Sigmoid colon (tissue), 7 donors: ENCODE results near the gene SLFN12L. TPM values are rescaled to one million over a fixed set of nuclear protein-coding genes. Genes with fewer than 3 reads are reported as not detected.
A peak's percentile ranks its signal among the peaks of the same experiment; 100 is the strongest.
"Not testable (repeated sequence)": the region's sequence is repeated elsewhere in the genome, so short reads cannot be mapped to it uniquely, and the experiment has no call there.

ENCODE experiments used
- DNase-seq: peaks from one replicate; pipeline ENCODE4 v3.0.0-alpha.2; 2019
- H3K27ac ChIP-seq, 4 donors: fragments of 200-600 bp; sonication (generic); one replicate each; pipeline ENCODE4 v1.5.1; 2016 to 2019; ENCODE audit warnings: mild to moderate bottlenecking in 1 of 4
- H3K27me3 ChIP-seq, 3 donors: fragments of 200-600 bp; sonication (generic); one replicate each; pipeline ENCODE4 v1.5.1; 2019; ENCODE audit warnings: mild to moderate bottlenecking in 1 of 3
- H3K36me3 ChIP-seq, 4 donors: fragments of 200-600 bp; sonication (generic); one replicate each; pipeline ENCODE4 v1.5.1; 2016 to 2019
- H3K4me1 ChIP-seq, 4 donors: fragments of 200-600 bp; sonication (generic); one replicate each; pipeline ENCODE4 v1.5.1; 2017 to 2019
- H3K4me3 ChIP-seq, 4 donors: fragments of 200-600 bp; sonication (generic); one replicate each; pipeline ENCODE4 v1.5.1; 2017 to 2019; ENCODE audit warnings: mild to moderate bottlenecking in 2 of 4, moderate library complexity in 1 of 4
- H3K9me3 ChIP-seq, 4 donors: fragments of 200-600 bp in 3 of 4; sonication (generic) in 3 of 4; one replicate each; pipeline versions ENCODE4 v1.5.1 to v1.6.1; 2013 to 2019
- CTCF ChIP-seq, 4 experiments: fragments of 450-650 bp in 3 of 4; fragments of 200-600 bp in 1 of 4; IDR thresholded peaks; one replicate each; pipeline ENCODE4 v1.5.1; 2016 to 2019; ENCODE audit warnings: antibody characterized with exemption in 4 of 4, mild to moderate bottlenecking in 3 of 4, moderate library complexity in 2 of 4
- EP300 ChIP-seq, 4 donors: sonication (generic); formaldehyde crosslinking; IDR thresholded peaks; one replicate each; pipeline ENCODE4 v1.6.1; 2017; ENCODE audit warnings: antibody characterized with exemption in 4 of 4
- POLR2A ChIP-seq, 2 donors: fragments of 450-650 bp; IDR thresholded peaks; one replicate each; pipeline ENCODE4 v1.6.1; 2016; ENCODE audit warnings: antibody characterized with exemption in 2 of 2, mild to moderate bottlenecking in 2 of 2, moderate library complexity in 2 of 2
- POLR2AphosphoS5 ChIP-seq, 4 donors: sonication (generic); formaldehyde crosslinking; IDR thresholded peaks; one replicate each; pipeline ENCODE4 v1.6.1; 2017; ENCODE audit warnings: antibody characterized with exemption in 4 of 4
- WGBS, 2 donors: extraction: QIAGEN DNeasy Blood & Tissue Kit; methylation state at CpG; one replicate each; pipeline ENCODE4 v1.1.7; 2013; 5-methylcytosine and 5-hydroxymethylcytosine counted together
- intact Hi-C: fragments of 100-400 bp; cut with DNase I; formaldehyde crosslinking; loops from one replicate; pipeline ENCODE4 v1.15.1; 2023
- polyA plus RNA-seq, 3 donors: library from polyadenylated mRNA; stranded (reverse); fragments of 200-250 nt; gene quantifications; one replicate each; pipeline ENCODE4 v1.2.3, GENCODE V29; 2013
- total RNA-seq, 4 donors: library from RNA; depleted of rRNA; stranded (reverse); fragments of >200 nt; gene quantifications; one replicate each; pipeline ENCODE4 v1.1.0, GENCODE V29; 2016
- donor health status: healthy with polysubstance abuse.
- donor health status: Bipolar disorder and iron deficiency.
- donor health status: healthy.

SLFN12L gene
- total and polyA plus RNA-seq, 7 donors, result 0.27 to 1.9 (median 0.71) TPM; not detected in 2

- Histone ChIP-seq H3K27ac (peak overlapping the region; percentile 57 to 62 (median 61)), H3K36me3 (no peaks in the 10 kb centered on the region), H3K4me1 (peaks cover 0 to 22% (median 0%) of the 10 kb centered on the region in 4 donors), H3K9me3 (no peaks in the 10 kb centered on the region), H3K4me3 (peak overlapping the region in 2 of 4 donors; percentile 37 to 38), H3K27me3 (no peaks in the 10 kb centered on the region)
- DNase-seq, result no peak
- intact Hi-C loops, result no loop called here
- TF ChIP-seq EP300 (IDR thresholded peaks at IDR 0.05), result no peak
- TF ChIP-seq CTCF (IDR thresholded peaks at IDR 0.05), result no peak
- no peak for TF ChIP-seq POLR2AphosphoS5 (IDR thresholded peaks at IDR 0.05)
- TF ChIP-seq POLR2A (IDR thresholded peaks at IDR 0.05), result no peak
- WGBS, 2 donors, result 4 to 13% methylated on average over 1 of the region's 1 CpG
Observed at GRCh38 chr17:35541434-35541833, 4.0 kb upstream of the SLFN12L start.

DNA sequence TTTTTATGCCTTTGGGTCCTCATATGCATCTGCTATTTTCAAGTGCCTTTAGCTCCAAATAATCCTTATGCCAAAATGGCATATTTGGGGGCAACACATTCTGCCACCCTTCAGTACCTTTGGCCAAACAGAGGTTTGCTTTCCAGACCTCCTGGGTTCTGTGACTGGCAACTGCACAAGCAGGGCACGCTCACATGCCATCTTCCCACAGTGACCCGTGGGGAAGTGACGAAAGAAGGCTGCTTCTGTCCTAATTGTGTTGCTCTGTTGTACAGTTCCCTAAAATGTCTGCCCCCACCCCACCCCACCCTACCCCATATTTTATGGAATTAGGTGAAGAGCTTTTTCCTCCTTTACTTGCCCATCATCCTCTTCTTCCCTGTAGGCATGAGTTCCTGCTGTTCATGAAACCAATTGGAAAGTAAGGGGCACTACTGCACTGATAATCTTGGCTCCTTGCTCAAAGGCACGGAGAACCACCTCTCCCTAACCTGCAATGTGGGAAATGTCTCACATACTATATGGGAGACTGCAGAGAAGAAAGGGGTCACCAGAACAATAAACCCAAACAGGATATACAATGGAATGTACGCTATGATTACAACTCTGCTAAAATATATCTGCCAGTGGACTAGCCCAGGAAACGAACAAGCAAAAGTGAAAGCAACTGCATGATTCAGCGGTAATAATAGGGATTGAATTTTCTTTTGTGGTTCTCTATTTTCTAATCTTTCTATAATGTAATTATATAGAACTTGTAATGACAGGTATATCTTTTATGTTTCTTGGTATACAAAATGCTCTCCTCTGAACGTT, 3.3 kb upstream of the SLFN12L start:
- Histone ChIP-seq H3K9me3 (no peaks in the 10 kb centered on the region), H3K27ac (peak overlapping the region; percentile 57 to 62 (median 61)), H3K4me3 (peak overlapping the region; percentile 19 to 38 (median 34)), H3K4me1 (peaks cover 0 to 22% (median 0%) of the 10 kb centered on the region in 4 donors), H3K36me3 (no peaks in the 10 kb centered on the region), H3K27me3 (no peaks in the 10 kb centered on the region)
- DNase-seq, result peak; percentile 69
- TF ChIP-seq CTCF (IDR thresholded peaks at IDR 0.05), result no peak
- no peak for TF ChIP-seq POLR2AphosphoS5 (IDR thresholded peaks at IDR 0.05)
- no peak for TF ChIP-seq EP300 (IDR thresholded peaks at IDR 0.05)
- no peak for TF ChIP-seq POLR2A (IDR thresholded peaks at IDR 0.05)
- WGBS, 2 donors, result 23 to 30% methylated on average over 8 of the region's 8 CpGs
- intact Hi-C loops, result no loop called here

- no peak for DNase-seq
- no peaks in the 10 kb centered on the region for H3K36me3 ChIP-seq
- no peak overlapping the region for H3K27ac ChIP-seq
- H3K4me3 ChIP-seq, result no peak overlapping the region
- no peaks in the 10 kb centered on the region for H3K9me3 ChIP-seq
- no peaks in the 10 kb centered on the region for H3K27me3 ChIP-seq
- WGBS, 2 donors, result 46 to 53% methylated on average over 5 of the region's 5 CpGs
- intact Hi-C loops, result loop anchor here (2.0 to 10.0 kb wide), 5 partner anchors 107 to 369 kb away; partner anchors contain the start of genes SLFN11 and SLFN12
- H3K4me1 ChIP-seq, result peaks cover 0 to 22% (median 0%) of the 10 kb centered on the region in 4 donors
- no peak for TF ChIP-seq POLR2AphosphoS5 (IDR thresholded peaks at IDR 0.05)
- no peak for TF ChIP-seq EP300 (IDR thresholded peaks at IDR 0.05)
- TF ChIP-seq CTCF (IDR thresholded peaks at IDR 0.05), result no peak
- no peak for TF ChIP-seq POLR2A (IDR thresholded peaks at IDR 0.05)
Observed at GRCh38 chr17:35539659-35540026, 2.2 kb upstream of the SLFN12L start.

- DNase-seq, result no peak
- Histone ChIP-seq H3K4me3 (no peak overlapping the region), H3K27ac (peak overlapping the region in 1 of 4 donors; percentile 39), H3K9me3 (no peaks in the 10 kb centered on the region), H3K27me3 (no peaks in the 10 kb centered on the region), H3K4me1 (peaks cover 0 to 22% (median 0%) of the 10 kb centered on the region in 4 donors), H3K36me3 (no peaks in the 10 kb centered on the region)
- TF ChIP-seq POLR2A (IDR thresholded peaks at IDR 0.05) (no peak), EP300 (IDR thresholded peaks at IDR 0.05) (no peak)
- intact Hi-C loops, result loop anchor here (5.0 to 10.0 kb wide), 3 partner anchors 104 to 208 kb away; partner anchors contain the start of genes SLFN11 and SLFN12
- WGBS, 2 donors, result 63 to 67% methylated on average over 13 of the region's 13 CpGs
Observed at GRCh38 chr17:35536664-35537171, 760 bp downstream of the SLFN12L start.

DNA sequence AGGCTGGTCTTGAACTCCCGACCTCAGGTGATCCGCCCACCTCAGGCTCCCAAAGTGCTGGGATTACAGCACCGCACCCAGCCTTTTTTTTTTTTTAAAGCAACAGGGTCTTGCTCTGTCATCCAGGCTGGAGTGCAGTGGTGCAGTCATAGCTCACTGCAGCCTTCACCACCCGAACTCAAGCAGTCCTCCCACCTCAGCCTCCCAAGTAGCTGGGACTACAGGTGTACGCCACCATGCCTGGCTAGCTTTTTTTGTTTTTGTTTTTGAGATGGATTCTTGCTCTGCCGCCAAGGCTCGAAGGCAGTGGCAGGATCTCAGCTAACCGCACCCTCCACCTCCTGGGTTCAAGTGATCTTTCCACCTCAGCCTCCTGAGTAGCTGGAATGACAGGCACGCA, 2.1 kb downstream of the SLFN12L start:
- H3K36me3 ChIP-seq, H3K9me3 ChIP-seq, DNase-seq, H3K27ac ChIP-seq, H3K27me3 ChIP-seq, H3K4me3 ChIP-seq: not testable (repeated sequence)
- intact Hi-C loops, result loop anchor here (5.0 to 10.0 kb wide), 3 partner anchors 103 to 209 kb away; partner anchors contain the start of genes SLFN11 and SLFN12
- 75 to 87% methylated on average over 9 of the region's 9 CpGs for WGBS, 2 donors
- H3K4me1 ChIP-seq, result peaks cover 0 to 14% (median 0%) of the 10 kb centered on the region in 4 donors
